ENCODE measurements around the gene HTR4.

DNA sequence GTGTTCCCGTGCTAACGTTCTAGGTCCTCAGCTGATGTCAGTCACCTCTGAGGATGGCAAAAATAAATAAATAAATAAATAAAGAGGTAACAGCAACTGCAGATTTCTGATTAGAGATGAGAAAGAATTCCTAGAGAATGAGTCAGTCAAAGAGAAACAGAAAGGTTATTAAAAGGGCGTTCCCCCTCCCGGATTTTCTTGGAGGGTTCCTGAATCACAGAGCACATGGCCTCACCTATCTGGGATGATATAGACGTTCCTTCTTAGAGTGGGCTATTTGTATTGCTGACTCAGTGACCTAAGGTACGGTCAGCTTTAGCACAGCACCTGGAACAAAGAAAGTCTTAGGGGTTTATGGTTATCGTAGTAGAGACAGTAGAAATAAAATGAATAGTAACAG, 30.6 kb downstream of the HTR4 start:
- TF ChIP-seq, protein P1, sequence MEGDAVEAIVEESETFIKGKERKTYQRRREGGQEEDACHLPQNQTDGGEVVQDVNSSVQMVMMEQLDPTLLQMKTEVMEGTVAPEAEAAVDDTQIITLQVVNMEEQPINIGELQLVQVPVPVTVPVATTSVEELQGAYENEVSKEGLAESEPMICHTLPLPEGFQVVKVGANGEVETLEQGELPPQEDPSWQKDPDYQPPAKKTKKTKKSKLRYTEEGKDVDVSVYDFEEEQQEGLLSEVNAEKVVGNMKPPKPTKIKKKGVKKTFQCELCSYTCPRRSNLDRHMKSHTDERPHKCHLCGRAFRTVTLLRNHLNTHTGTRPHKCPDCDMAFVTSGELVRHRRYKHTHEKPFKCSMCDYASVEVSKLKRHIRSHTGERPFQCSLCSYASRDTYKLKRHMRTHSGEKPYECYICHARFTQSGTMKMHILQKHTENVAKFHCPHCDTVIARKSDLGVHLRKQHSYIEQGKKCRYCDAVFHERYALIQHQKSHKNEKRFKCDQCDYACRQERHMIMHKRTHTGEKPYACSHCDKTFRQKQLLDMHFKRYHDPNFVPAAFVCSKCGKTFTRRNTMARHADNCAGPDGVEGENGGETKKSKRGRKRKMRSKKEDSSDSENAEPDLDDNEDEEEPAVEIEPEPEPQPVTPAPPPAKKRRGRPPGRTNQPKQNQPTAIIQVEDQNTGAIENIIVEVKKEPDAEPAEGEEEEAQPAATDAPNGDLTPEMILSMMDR (IDR thresholded peaks at IDR 0.05 in 2 of 3, conservative IDR thresholded peaks at IDR 0.05 in 1 of 3; ENCODE audit: borderline replicate concordance in 1 of 3, insufficient read depth in 1 of 3, low read depth in 2 of 3, low read length in 2 of 3), result no peak
- TF ChIP-seq SP1 (IDR thresholded peaks at IDR 0.05; ENCODE audit: low read depth) (no peak), POLR2A (IDR thresholded peaks at IDR 0.05; ENCODE audit: borderline replicate concordance, extremely low read depth, insufficient read depth, insufficient read length) (no peak), EGR1 (IDR thresholded peaks at IDR 0.05; ENCODE audit: low read depth) (no peak)
